SK-N-SH (cell line): Measurements from ENCODE around the gene BRMS1. TPM values are rescaled to one million over a fixed set of nuclear protein-coding genes. Genes with fewer than 3 reads are reported as not detected.

ENCODE experiments used
- CTCF ChIA-PET: fragments of 300-600, 350-600 bp; formaldehyde crosslinking; extraction: SDS; loops from one replicate; lab custom pipeline; 2021; lab: Yijun Ruan, JAX
- POLR2A ChIA-PET: fragments of 350-600 bp; sonication (Branson Sonifier 250); formaldehyde crosslinking; extraction: SDS; loops from one replicate; lab custom pipeline; 2020; ENCODE audit warnings: antibody characterized with exemption, inconsistent platforms; lab: Yijun Ruan, JAX
- DNase-seq: peaks from one replicate; pipeline ENCODE4 v3.0.0; 2012
- H2AFZ ChIP-seq: fragments of 200-600 bp; sonication (generic); 2 replicates; pipeline ENCODE4 v1.8.1; 2016; ENCODE audit warnings: antibody characterized with exemption, mild to moderate bottlenecking, low read depth
- H3F3A ChIP-seq: fragments of 200-600 bp; sonication (generic); replicated peaks from 2 replicates; pipeline ENCODE3; 2016; ENCODE audit warnings: antibody characterized with exemption, mild to moderate bottlenecking; ENCODE audit not compliant: insufficient read depth
- H3K27ac ChIP-seq, 2 experiments: fragments of 200-500 bp in 1 of 2; fragments of 200-600 bp in 1 of 2; sonication (Bioruptor generic) in 1 of 2; sonication (generic), shearing (Covaris generic) in 1 of 2; 2 replicates each; pipeline versions ENCODE4 v1.5.1 to v1.6.1; 2014 to 2016; ENCODE audit warnings: low read depth in 2 of 2, inconsistent platforms in 1 of 2, low read length in 1 of 2, mild to moderate bottlenecking in 1 of 2, mixed read lengths in 1 of 2
- H3K27me3 ChIP-seq: fragments of 200-600 bp; sonication (generic), shearing (Covaris generic); 2 replicates; pipeline ENCODE4 v1.6.1; 2016; ENCODE audit warnings: mixed run types; ENCODE audit not compliant: insufficient read depth
- H3K36me3 ChIP-seq, 2 experiments: fragments of 200-500 bp in 1 of 2; fragments of 200-600 bp in 1 of 2; sonication (Bioruptor generic) in 1 of 2; sonication (generic) in 1 of 2; replicated peaks in 1 of 2; 2 replicates each; pipeline versions ENCODE3 to v1.5.1; 2014 to 2016; ENCODE audit warnings: low read length in 1 of 2, mild to moderate bottlenecking in 1 of 2; ENCODE audit not compliant: insufficient read depth in 2 of 2, control insufficient read depth in 1 of 2
- H3K4me1 ChIP-seq, 2 experiments: fragments of 200-500 bp in 1 of 2; fragments of 200-600 bp in 1 of 2; sonication (Bioruptor generic) in 1 of 2; sonication (generic), shearing (Covaris generic) in 1 of 2; 2 replicates each; pipeline versions ENCODE4 v1.5.1 to v1.6.1; 2014 to 2016; ENCODE audit warnings: low read depth in 1 of 2, low read length in 1 of 2, mixed run types in 1 of 2; ENCODE audit not compliant: insufficient read depth in 2 of 2, control insufficient read depth in 1 of 2
- H3K4me2 ChIP-seq: fragments of 200-600 bp; sonication (generic), shearing (Covaris generic); 2 replicates; pipeline ENCODE4 v1.6.1; 2017; ENCODE audit warnings: mixed run types
- H3K4me3 ChIP-seq, 2 experiments: fragments of 200-500 bp in 1 of 2; fragments of 200-600 bp in 1 of 2; sonication (Bioruptor generic) in 1 of 2; sonication (generic), shearing (Covaris generic) in 1 of 2; 2 replicates each; pipeline versions ENCODE4 v1.5.1 to v1.8.1; 2014 to 2016; ENCODE audit warnings: low read depth in 2 of 2, inconsistent platforms in 1 of 2, low read length in 1 of 2, mild to moderate bottlenecking in 1 of 2, mixed read lengths in 1 of 2, moderate library complexity in 1 of 2
- H3K79me2 ChIP-seq: fragments of 200-600 bp; sonication (generic); 2 replicates; pipeline ENCODE4 v1.8.1; 2017; ENCODE audit warnings: mild to moderate bottlenecking; ENCODE audit not compliant: insufficient read depth
- H3K9ac ChIP-seq: fragments of 200-600 bp; sonication (generic); 2 replicates; pipeline ENCODE4 v1.6.1; 2017; ENCODE audit warnings: mixed run types
- H3K9me2 ChIP-seq: fragments of 200-600 bp; sonication (generic); 2 replicates; pipeline ENCODE4 v1.6.1; 2017; ENCODE audit warnings: mixed run types
- H3K9me3 ChIP-seq: fragments of 200-600 bp; sonication (generic); 2 replicates; pipeline ENCODE4 v1.6.1; 2017; ENCODE audit warnings: mixed run types, mild to moderate bottlenecking, moderate library complexity
- H4K20me1 ChIP-seq: fragments of 200-600 bp; sonication (generic); 2 replicates; pipeline ENCODE4 v1.6.1; 2017; ENCODE audit warnings: mild to moderate bottlenecking, mixed run types; ENCODE audit not compliant: insufficient read depth
- CTCF ChIP-seq: fragments of 200-600 bp; sonication (generic); IDR thresholded peaks from 2 replicates; pipeline ENCODE4 v1.6.1; 2017; ENCODE audit warnings: antibody characterized with exemption, mild to moderate bottlenecking, moderate library complexity
- EP300 ChIP-seq, 2 experiments: IDR thresholded peaks; 2 replicates each; pipeline versions ENCODE4 v1.4.0 to v1.6.1; 2012; ENCODE audit warnings: borderline replicate concordance in 1 of 2, low read depth in 1 of 2, low read length in 1 of 2
- FOSL2 ChIP-seq: IDR thresholded peaks from 2 replicates; pipeline ENCODE4 v1.4.0; 2012; ENCODE audit warnings: low read depth, mild to moderate bottlenecking, moderate library complexity, borderline replicate concordance
- GABPA ChIP-seq: IDR thresholded peaks from 2 replicates; pipeline ENCODE4 v1.4.0; 2012; ENCODE audit warnings: low read depth, mild to moderate bottlenecking
- MEF2A ChIP-seq: IDR thresholded peaks from 2 replicates; pipeline ENCODE4 v1.4.0; 2012; ENCODE audit warnings: low read depth, borderline replicate concordance
- NRF1 ChIP-seq: IDR thresholded peaks from 2 replicates; pipeline ENCODE4 v1.6.1; 2012; ENCODE audit warnings: low read depth, mild to moderate bottlenecking, low read length
- PBX3 ChIP-seq: IDR thresholded peaks from 2 replicates; pipeline ENCODE4; 2012
- POLR2AphosphoS5 ChIP-seq: IDR thresholded peaks from 2 replicates; pipeline ENCODE4 v1.6.1; 2012; ENCODE audit warnings: low read depth, low read length
- RAD21 ChIP-seq: IDR thresholded peaks from 2 replicates; pipeline ENCODE4 v1.6.1; 2012; ENCODE audit warnings: mild to moderate bottlenecking, low read length
- RFX5 ChIP-seq: IDR thresholded peaks from 2 replicates; pipeline ENCODE4 v1.6.1; 2012; ENCODE audit warnings: mild to moderate bottlenecking, improper control_type of control experiment, low read length
- RXRA ChIP-seq: IDR thresholded peaks from 2 replicates; pipeline ENCODE4 v1.4.0; 2012; ENCODE audit warnings: low read depth, mild to moderate bottlenecking, borderline replicate concordance
- SIN3A ChIP-seq: IDR thresholded peaks from 2 replicates; pipeline ENCODE4 v1.6.1; 2012; ENCODE audit warnings: low read depth, mild to moderate bottlenecking, low read length, moderate library complexity, borderline replicate concordance
- TAF1 ChIP-seq: IDR thresholded peaks from 2 replicates; pipeline ENCODE4 v1.6.1; 2012; ENCODE audit warnings: low read depth, mild to moderate bottlenecking, low read length, moderate library complexity, borderline replicate concordance
- TEAD4 ChIP-seq: IDR thresholded peaks from 2 replicates; pipeline ENCODE4 v1.4.0; 2012; ENCODE audit warnings: mild to moderate bottlenecking, borderline replicate concordance; ENCODE audit not compliant: insufficient read depth
- YY1 ChIP-seq: IDR thresholded peaks from 2 replicates; pipeline ENCODE4 v1.4.0; 2012; ENCODE audit warnings: low read depth, mild to moderate bottlenecking
- WGBS: methylation state at CpG from one replicate; pipeline ENCODE4 v1.1.6; 2017; ENCODE audit warnings: low lambda C conversion rate; 5-methylcytosine and 5-hydroxymethylcytosine counted together
- polyA plus RNA-seq, 3 experiments: library from polyadenylated mRNA; depleted of rRNA; stranded (reverse); fragments of >200 nt; gene quantifications; 2 replicates each; pipeline ENCODE4 v1.2.3, GENCODE V29; 2012

Gene BRMS1
- polyA plus RNA-seq, 1 of the 3 experiments (the other 2 are of a cell fraction): 70.0 TPM

GRCh38 chr11:66293352-66293751 lies 51.6 kb downstream of the BRMS1 start (continued):
- TF ChIP-seq GABPA: no peak
- no peak for TF ChIP-seq MEF2A
- no peak for TF ChIP-seq RXRA
- TF ChIP-seq RFX5: no peak
- TF ChIP-seq POLR2AphosphoS5: no peak

- Histone ChIP-seq H3K4me1 (peaks cover 7 to 24% of the 10 kb centered on the region in 2 experiments; a peak in 2 of 4 replicates), H2AFZ (no peak overlapping the region), H4K20me1 (no peaks in the 10 kb centered on the region), H3K27me3 (no peaks in the 10 kb centered on the region), H3K9ac (no peak overlapping the region), H3K9me2 (no peaks in the 10 kb centered on the region), H3K9me3 (no peaks in the 10 kb centered on the region), H3K36me3 (no peaks in the 10 kb centered on the region), H3F3A (peaks cover 9% of the 10 kb centered on the region), H3K79me2 (peaks cover 10% of the 10 kb centered on the region; the same call in 1 of the 2 replicates), H3K4me2 (peak overlapping the region; percentile 76), H3K4me3 (peak overlapping the region; percentile 26 to 56; a peak in 3 of 4 replicates), H3K27ac (no peak overlapping the region; a peak in 1 of 4 replicates)
- WGBS: 54% methylated on average over 16 of the region's 17 CpGs
- TF ChIP-seq SIN3A: no peak
- no peak for TF ChIP-seq CTCF
- no peak for TF ChIP-seq FOSL2
- TF ChIP-seq RXRA: no peak
- no peak for TF ChIP-seq EP300 (IDR thresholded peaks at IDR 0.05; ENCODE audit: borderline replicate concordance in 1 of 2, low read depth in 1 of 2, low read length in 1 of 2)
- no peak for TF ChIP-seq RFX5
- TF ChIP-seq TEAD4: no peak
- no peak for TF ChIP-seq POLR2AphosphoS5
- TF ChIP-seq GABPA: no peak
- TF ChIP-seq RAD21: no peak
- no peak for TF ChIP-seq YY1
- no peak for TF ChIP-seq NRF1
- TF ChIP-seq TAF1: no peak
- TF ChIP-seq PBX3: no peak
- ChIA-PET CTCF (no interaction called here), POLR2A (no interaction called here)
- no peak for DNase-seq
Observed at GRCh38 chr11:66292543-66293332, 52.2 kb downstream of the BRMS1 start.
